ENCODE results near the gene HHAT.

- TF ChIP-seq EZH2 (IDR thresholded peaks at IDR 0.05; ENCODE audit: insufficient read depth, poor library complexity, severe bottlenecking) (no peak), EZH2phosphoT487 (IDR thresholded peaks at IDR 0.05; ENCODE audit: insufficient read depth, low read depth) (no peak)
These were observed 38.1 kb downstream of the HHAT start for GRCh38 chr1:210366767-210367166.

Measured in GM23248 (cell line).